Omental fat pad (tissue), 4 donors: ENCODE results near the gene SMARCC1. TPM values are rescaled to one million over a fixed set of nuclear protein-coding genes. Genes with fewer than 3 reads are reported as not detected.
A peak's percentile ranks its signal among the peaks of the same experiment; 100 is the strongest.
"Not testable (repeated sequence)": the region's sequence is repeated elsewhere in the genome, so short reads cannot be mapped to it uniquely, and the experiment has no call there.

Experiments
- ATAC-seq: fragments of 150-250 bp; one replicate; pipeline ENCODE4 v1.9.1; 2016; ENCODE audit warnings: mild to moderate bottlenecking, moderate library complexity; ENCODE audit not compliant: low FRiP score
- DNase-seq: peaks from one replicate; pipeline ENCODE4 v3.0.0-alpha.2; 2019; ENCODE audit warnings: low spot score
- CTCF ChIP-seq, 3 donors: fragments of 450-650 bp; IDR thresholded peaks; one replicate each; pipeline ENCODE4 v1.5.1; 2016 to 2017; ENCODE audit warnings: antibody characterized with exemption in 3 of 3, mild to moderate bottlenecking in 3 of 3, moderate library complexity in 2 of 3
- total RNA-seq, 4 donors: library from RNA; depleted of rRNA; stranded (reverse); fragments of >200 nt; gene quantifications; one replicate each; pipeline ENCODE4 v1.1.0, GENCODE V29; 2016

The SMARCC1 gene
- total RNA-seq, 4 donors from 2014 or later, result 21.3 to 43.4 (median 32.2) TPM

- ATAC-seq, result no peak
- no peak for TF ChIP-seq CTCF (IDR thresholded peaks at IDR 0.05)
- DNase-seq, result no peak
These were observed 35.4 kb downstream of the SMARCC1 start for GRCh38 chr3:47746264-47746663.

- DNase-seq (no peak), ATAC-seq (no peak)
- TF ChIP-seq CTCF (IDR thresholded peaks at IDR 0.05), result no peak
These were observed 37.8 kb downstream of the SMARCC1 start for GRCh38 chr3:47743855-47744254.

- DNase-seq, ATAC-seq: not testable (repeated sequence)
These were observed 38.3 kb downstream of the SMARCC1 start for GRCh38 chr3:47743352-47743751.

- ATAC-seq, result no peak
- no peak for TF ChIP-seq CTCF (IDR thresholded peaks at IDR 0.05)
These were observed 39.8 kb downstream of the SMARCC1 start for GRCh38 chr3:47741925-47742324.

GRCh38 chr3:47732143-47732542, 49.5 kb downstream of the SMARCC1 start:
- no peak for DNase-seq
- no peak for ATAC-seq
- no peak for TF ChIP-seq CTCF (IDR thresholded peaks at IDR 0.05)

More at GRCh38 chr3:47741925-47742324, 39.8 kb downstream of the SMARCC1 start:
- no peak for DNase-seq

- no peak for ATAC-seq
These were observed 50.6 kb downstream of the SMARCC1 start for GRCh38 chr3:47731061-47731460.

GRCh38 chr3:47722859-47723258, 58.8 kb downstream of the SMARCC1 start:
- no peak for TF ChIP-seq CTCF (IDR thresholded peaks at IDR 0.05)

More at GRCh38 chr3:47731061-47731460, 50.6 kb downstream of the SMARCC1 start:
- no peak for DNase-seq
- no peak for TF ChIP-seq CTCF (IDR thresholded peaks at IDR 0.05)

GRCh38 chr3:47717448-47717847, 64.2 kb downstream of the SMARCC1 start:
- peak; percentile 28 for ATAC-seq
- DNase-seq, result not testable (repeated sequence)

More at GRCh38 chr3:47722859-47723258, 58.8 kb downstream of the SMARCC1 start:
- no peak for DNase-seq
- no peak for ATAC-seq
